Colonic mucosa (tissue), 4 donors: ENCODE measurements around the gene DPP6. TPM values are rescaled to one million over a fixed set of nuclear protein-coding genes. Genes with fewer than 3 reads are reported as not detected.

Experiments
- DNase-seq: peaks from one replicate; pipeline ENCODE4 v3.0.0-alpha.2; 2020
- H3K27ac ChIP-seq: fragments of 200-600 bp; one replicate; pipeline ENCODE4 v1.8.0; 2021
- H3K27me3 ChIP-seq: fragments of 200-600 bp; one replicate; pipeline ENCODE4 v1.8.0; 2021
- H3K36me3 ChIP-seq: fragments of 200-600 bp; one replicate; pipeline ENCODE4 v1.8.0; 2021
- H3K4me1 ChIP-seq: fragments of 200-600 bp; one replicate; pipeline ENCODE4 v1.8.0; 2021; ENCODE audit warnings: mild to moderate bottlenecking
- H3K4me3 ChIP-seq: fragments of 200-600 bp; one replicate; pipeline ENCODE4 v1.8.0; 2021
- H3K9ac ChIP-seq, 2 donors: one replicate each; pipeline ENCODE4 v1.7.0; 2013; ENCODE audit warnings: control low read depth in 2 of 2, low read depth in 2 of 2, low read length in 2 of 2
- H3K9me3 ChIP-seq: fragments of 200-600 bp; one replicate; pipeline ENCODE4 v1.8.0; 2021
- intact Hi-C: fragments of 100-400 bp; cut with DNase I; formaldehyde crosslinking; loops from one replicate; pipeline ENCODE4 v1.14.1; 2022
- total RNA-seq, 2 donors: library from RNA; stranded (reverse); fragmentation: NEBNext Ultra II Directional in 1 of 2; extraction: Animal tissue kit (Norgen Biotek cat#: 25700) in 1 of 2; gene quantifications; one replicate each; pipeline ENCODE4 v1.2.1, GENCODE V29; 2021
- TF ChIP-seq, protein P1 (sequence below): fragments of 200-600 bp; IDR thresholded peaks from one replicate; pipeline ENCODE4 v1.8.0; 2022; ENCODE audit warnings: antibody characterized with exemption, mild to moderate bottlenecking
- donor health status: healthy.
- donor health status: DM: no; HTN: no; CAD: no.
- donor health status: DM: no; HTN: no; CAD: no.

Gene DPP6
- total RNA-seq, 2 donors from 2014 or later = 0.17 to 3.9 TPM

DNA sequence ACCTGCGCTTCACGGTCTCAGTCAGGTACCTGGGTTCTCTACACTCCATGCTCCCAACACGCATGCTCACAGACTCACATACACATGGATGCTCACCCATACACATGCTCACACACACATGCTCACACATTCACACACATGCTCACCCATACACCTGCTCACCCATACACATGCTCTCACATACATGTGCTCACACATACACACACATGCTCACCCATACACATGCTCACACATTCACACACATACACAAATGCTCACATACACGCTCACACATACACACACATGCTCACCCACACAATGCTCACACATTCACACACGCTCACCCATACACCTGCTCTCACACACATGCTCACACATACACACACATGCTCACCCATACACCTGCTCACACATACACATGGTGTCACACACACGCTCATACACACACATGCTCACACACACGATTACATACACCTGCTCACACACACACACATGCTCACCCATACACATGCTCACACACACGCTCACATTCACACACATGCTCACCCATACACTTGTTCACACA, 830.8 kb downstream of the DPP6 start:
- Histone ChIP-seq H3K4me3 (no peak overlapping the region), H3K4me1 (no peaks in the 10 kb centered on the region), H3K36me3 (no peaks in the 10 kb centered on the region), H3K27ac (no peak overlapping the region), H3K9me3 (no peaks in the 10 kb centered on the region), H3K9ac (no peak overlapping the region), H3K27me3 (no peaks in the 10 kb centered on the region)
- intact Hi-C loops = no loop called here
- no peak for DNase-seq
- TF ChIP-seq, protein P1, sequence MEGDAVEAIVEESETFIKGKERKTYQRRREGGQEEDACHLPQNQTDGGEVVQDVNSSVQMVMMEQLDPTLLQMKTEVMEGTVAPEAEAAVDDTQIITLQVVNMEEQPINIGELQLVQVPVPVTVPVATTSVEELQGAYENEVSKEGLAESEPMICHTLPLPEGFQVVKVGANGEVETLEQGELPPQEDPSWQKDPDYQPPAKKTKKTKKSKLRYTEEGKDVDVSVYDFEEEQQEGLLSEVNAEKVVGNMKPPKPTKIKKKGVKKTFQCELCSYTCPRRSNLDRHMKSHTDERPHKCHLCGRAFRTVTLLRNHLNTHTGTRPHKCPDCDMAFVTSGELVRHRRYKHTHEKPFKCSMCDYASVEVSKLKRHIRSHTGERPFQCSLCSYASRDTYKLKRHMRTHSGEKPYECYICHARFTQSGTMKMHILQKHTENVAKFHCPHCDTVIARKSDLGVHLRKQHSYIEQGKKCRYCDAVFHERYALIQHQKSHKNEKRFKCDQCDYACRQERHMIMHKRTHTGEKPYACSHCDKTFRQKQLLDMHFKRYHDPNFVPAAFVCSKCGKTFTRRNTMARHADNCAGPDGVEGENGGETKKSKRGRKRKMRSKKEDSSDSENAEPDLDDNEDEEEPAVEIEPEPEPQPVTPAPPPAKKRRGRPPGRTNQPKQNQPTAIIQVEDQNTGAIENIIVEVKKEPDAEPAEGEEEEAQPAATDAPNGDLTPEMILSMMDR = no peak

DNA sequence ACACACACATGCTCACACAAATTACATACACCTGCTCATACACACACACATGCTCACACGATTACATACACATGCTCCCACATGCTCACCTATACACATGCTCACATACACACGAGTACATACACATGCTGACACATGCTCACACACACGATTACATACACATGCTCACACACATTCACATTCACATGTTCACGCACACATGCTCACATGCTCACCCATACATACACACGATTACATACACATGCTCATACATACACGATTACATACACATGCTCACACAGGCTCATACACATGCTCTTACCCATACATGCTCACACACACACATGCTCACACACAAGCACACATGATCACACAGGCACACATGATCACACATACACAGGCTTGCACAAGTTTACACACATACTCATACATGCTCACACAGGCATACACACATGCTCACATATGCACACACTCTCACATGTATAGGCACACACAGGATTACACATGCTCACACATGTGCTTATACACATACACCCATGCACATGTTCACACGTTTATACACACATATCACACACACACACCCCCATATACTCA, 832.2 kb downstream of the DPP6 start:
- no peak for DNase-seq
- Histone ChIP-seq H3K9me3 (no peaks in the 10 kb centered on the region), H3K9ac (no peak overlapping the region), H3K4me3 (no peak overlapping the region), H3K36me3 (no peaks in the 10 kb centered on the region), H3K27ac (no peak overlapping the region), H3K27me3 (no peaks in the 10 kb centered on the region), H3K4me1 (no peaks in the 10 kb centered on the region)
- TF ChIP-seq, protein P1 = no peak
- intact Hi-C loops = no loop called here

DNA sequence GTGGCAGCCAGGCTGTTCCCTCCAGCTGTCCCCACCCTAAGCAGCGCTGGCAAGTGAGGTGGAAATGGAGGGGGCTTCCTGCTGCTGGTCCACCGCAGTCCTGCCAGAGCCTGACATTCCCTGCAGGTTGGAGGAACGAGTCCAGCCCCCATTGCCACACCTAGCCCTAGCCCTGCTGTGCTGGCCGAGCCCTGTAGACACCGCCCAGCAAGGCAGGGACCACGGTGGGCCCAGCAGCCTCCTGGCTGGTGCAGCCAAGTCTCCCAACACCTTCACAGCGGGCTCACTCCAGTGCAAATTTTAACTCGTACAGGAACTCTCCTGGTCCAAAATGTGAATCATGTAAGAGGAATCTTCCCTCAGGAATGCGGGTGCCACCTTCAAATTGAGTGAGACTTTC, 834.4 kb downstream of the DPP6 start:
- no peaks in the 10 kb centered on the region for H3K27me3 ChIP-seq
- no peak overlapping the region for H3K9ac ChIP-seq

DNA sequence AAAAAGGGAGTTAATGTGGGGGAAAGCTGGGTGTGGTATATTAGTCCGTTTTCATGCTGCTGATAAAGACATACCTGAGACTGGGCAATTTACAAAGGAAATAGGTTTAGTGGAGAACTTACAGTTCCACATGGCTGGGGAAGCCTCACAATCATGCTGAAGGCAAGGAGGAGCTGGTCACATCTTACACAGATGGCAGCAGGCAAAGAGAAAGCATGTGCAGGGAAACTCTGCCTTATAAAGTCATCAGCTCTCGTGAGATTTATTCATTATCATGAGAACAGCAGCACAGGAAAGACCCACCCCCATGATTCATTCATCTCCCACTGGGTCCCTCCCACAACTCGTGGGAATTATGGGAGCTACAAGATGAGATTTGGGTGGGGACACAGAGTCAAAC, 836.5 kb downstream of the DPP6 start:
- intact Hi-C loops = no loop called here
- TF ChIP-seq, protein P1 = no peak
- Histone ChIP-seq H3K36me3 (no peaks in the 10 kb centered on the region), H3K4me1 (no peaks in the 10 kb centered on the region), H3K27me3 (no peaks in the 10 kb centered on the region), H3K4me3 (no peak overlapping the region), H3K9ac (no peak overlapping the region), H3K27ac (no peak overlapping the region), H3K9me3 (no peaks in the 10 kb centered on the region)
- DNase-seq = no peak

More for the DNA sequence above, 834.4 kb downstream of the DPP6 start:
- TF ChIP-seq, protein P1 = no peak
- H3K27ac ChIP-seq = no peak overlapping the region
- H3K4me1 ChIP-seq = no peaks in the 10 kb centered on the region
- H3K36me3 ChIP-seq = no peaks in the 10 kb centered on the region
- H3K9me3 ChIP-seq = no peaks in the 10 kb centered on the region
- intact Hi-C loops = no loop called here
- DNase-seq = no peak
- H3K4me3 ChIP-seq = no peak overlapping the region

DNA sequence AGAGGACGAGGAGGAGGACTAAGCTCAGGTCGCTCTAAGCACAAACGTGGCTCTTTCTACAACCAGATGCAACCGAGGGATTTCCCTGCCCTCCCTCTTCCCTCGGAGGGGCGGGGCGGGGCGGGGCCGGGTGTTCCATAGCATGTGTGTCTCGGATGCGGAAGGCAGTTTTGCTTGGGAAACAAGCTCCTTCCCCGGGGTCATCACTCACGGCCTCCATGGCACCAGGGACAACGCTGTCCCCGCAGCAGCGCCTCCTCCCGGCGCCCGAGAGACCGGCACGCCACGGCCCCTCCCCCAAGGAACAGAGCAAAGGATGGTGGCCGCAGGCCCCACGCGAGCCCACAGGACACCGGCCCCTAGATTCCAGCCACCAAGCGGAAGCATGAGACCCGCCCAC, 840.3 kb downstream of the DPP6 start:
- no peaks in the 10 kb centered on the region for H3K4me1 ChIP-seq
- no peak overlapping the region for H3K4me3 ChIP-seq
- no peaks in the 10 kb centered on the region for H3K36me3 ChIP-seq
- no peak overlapping the region for H3K27ac ChIP-seq
- intact Hi-C loops = loop anchor here (10.0 kb wide), 1 partner anchor 58 kb away; no protein-coding TSS in a partner anchor
- TF ChIP-seq, protein P1 = no peak
- H3K27me3 ChIP-seq = no peaks in the 10 kb centered on the region
- no peak overlapping the region for H3K9ac ChIP-seq
- H3K9me3 ChIP-seq = no peaks in the 10 kb centered on the region
- peak; percentile 27 for DNase-seq
